BLaER1 (cell line): ENCODE data around the gene SMYD3.

Experiments used
- H3K27ac ChIP-seq: shearing (Covaris generic); formaldehyde crosslinking; 2 replicates; pipeline ENCODE4 v1.8.1; 2022
- H3K27me3 ChIP-seq: shearing (Covaris generic); formaldehyde crosslinking; 2 replicates; pipeline ENCODE4 v1.8.1; 2022
- H3K36me3 ChIP-seq: shearing (Covaris generic); formaldehyde crosslinking; 2 replicates; pipeline ENCODE4 v1.8.1; 2022
- H3K4me1 ChIP-seq: shearing (Covaris generic); formaldehyde crosslinking; 2 replicates; pipeline ENCODE4 v1.8.1; 2022
- H3K4me2 ChIP-seq: shearing (Covaris generic); formaldehyde crosslinking; 2 replicates; pipeline ENCODE4 v1.8.1; 2022
- H3K4me3 ChIP-seq: shearing (Covaris generic); formaldehyde crosslinking; 2 replicates; pipeline ENCODE4 v1.8.1; 2022
- H3K9ac ChIP-seq: shearing (Covaris generic); formaldehyde crosslinking; 2 replicates; pipeline ENCODE4 v1.8.1; 2022
- H3K9me3 ChIP-seq: shearing (Covaris generic); formaldehyde crosslinking; 2 replicates; pipeline ENCODE4 v1.8.1; 2022
- H4K20me1 ChIP-seq: shearing (Covaris generic); formaldehyde crosslinking; 2 replicates; pipeline ENCODE4 v1.8.1; 2022
- Cebpa-rat ChIP-seq: shearing (Covaris generic); IDR thresholded peaks from 2 replicates; pipeline ENCODE4 v1.8.1; 2022

The SMYD3 gene

DNA sequence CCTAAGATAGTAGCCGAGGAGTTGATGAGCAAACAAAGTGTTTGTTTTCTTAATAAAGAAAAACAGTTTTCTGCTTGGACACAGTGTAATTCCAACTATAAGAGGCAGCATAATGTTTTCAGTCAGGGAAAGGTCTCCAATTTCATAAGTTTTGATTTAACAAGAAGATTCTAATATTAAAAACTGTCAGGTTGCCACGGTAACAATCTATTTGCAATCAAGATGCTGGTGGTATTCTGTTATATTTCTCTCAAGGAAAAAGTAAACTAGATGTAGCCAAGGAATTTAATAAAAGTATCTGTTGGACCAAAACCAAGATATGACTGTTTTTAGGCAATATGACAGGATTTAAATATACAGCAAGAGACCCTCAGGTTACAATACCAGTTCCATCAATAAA, 211.7 kb downstream of the SMYD3 start:
- no peak for TF ChIP-seq Cebpa-rat
- Histone ChIP-seq H3K36me3 (0 out of 2 replicates have a peak, but pooled peaks cover 5% of the 10 kb centered on the region), H3K4me2 (no peak overlapping the region), H3K27ac (no peak overlapping the region), H3K9me3 (no peaks in the 10 kb centered on the region), H3K9ac (no peak overlapping the region), H4K20me1 (no peaks in the 10 kb centered on the region), H3K4me1 (no peaks in the 10 kb centered on the region), H3K4me3 (no peak overlapping the region), H3K27me3 (no peaks in the 10 kb centered on the region)

DNA sequence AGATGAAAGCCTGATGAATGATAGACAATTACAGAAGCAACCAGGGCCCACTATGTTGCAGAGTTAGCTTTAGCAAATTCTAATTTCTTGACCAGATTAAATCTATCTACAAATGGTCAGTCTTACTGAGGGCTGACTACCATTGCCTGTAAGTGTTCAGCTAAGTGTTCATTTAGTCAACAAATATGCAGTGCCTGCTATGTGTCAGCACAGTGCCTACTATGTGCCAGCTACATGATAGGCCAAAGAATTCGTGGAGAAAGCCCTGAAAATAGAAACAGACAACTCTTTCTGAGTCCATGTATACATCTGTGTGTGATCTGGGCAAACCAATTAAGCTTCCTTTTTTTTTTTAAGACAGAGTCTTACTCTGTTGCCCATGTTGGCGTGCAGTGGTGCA, 212.8 kb downstream of the SMYD3 start:
- Histone ChIP-seq H3K4me3 (no peak overlapping the region), H3K9me3 (no peaks in the 10 kb centered on the region)
- TF ChIP-seq Cebpa-rat: no peak

DNA sequence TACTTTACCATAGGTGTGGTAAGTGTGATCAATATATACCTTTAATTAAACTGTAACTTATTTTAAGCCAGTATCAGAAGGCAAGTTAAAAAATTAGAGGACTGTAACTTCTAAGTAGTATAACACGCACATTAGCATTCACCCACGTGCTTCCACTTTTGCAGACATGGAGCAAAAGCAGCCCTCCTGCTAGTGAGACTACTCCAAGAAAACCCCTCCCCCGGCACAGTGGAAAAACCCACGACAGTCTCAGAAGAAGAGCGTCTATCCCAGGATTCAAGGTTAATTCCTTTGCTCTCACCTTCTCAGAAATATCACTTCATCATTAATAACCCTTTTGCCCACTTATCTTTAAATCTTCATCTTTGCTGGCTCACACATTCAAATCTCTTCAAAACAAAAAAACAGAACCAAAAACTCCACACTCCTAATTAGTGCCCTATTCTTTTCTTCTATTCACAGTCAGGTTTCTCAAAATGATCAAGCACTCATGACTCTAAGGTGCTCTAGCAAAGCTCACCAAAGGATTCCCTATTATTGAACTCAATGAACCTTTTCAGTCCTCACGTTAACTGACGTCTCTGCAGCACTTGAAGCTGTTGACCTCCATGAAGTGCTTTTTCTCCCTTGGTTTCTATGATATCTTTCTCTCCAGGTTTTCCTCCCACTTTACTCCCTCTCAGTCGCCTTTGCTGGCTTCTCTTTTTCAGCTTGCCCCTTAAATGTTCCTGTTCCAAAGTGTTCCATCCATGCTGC, 213.5 kb downstream of the SMYD3 start:
- no peaks in the 10 kb centered on the region for H3K36me3 ChIP-seq
- H3K27ac ChIP-seq: no peak overlapping the region
- H3K4me1 ChIP-seq: no peaks in the 10 kb centered on the region
- H3K27me3 ChIP-seq: no peaks in the 10 kb centered on the region
- H3K9me3 ChIP-seq: no peaks in the 10 kb centered on the region
- TF ChIP-seq Cebpa-rat: no peak
- no peak overlapping the region for H3K4me3 ChIP-seq
- H3K9ac ChIP-seq: no peak overlapping the region
- H4K20me1 ChIP-seq: no peaks in the 10 kb centered on the region
- no peak overlapping the region for H3K4me2 ChIP-seq

More for the DNA sequence above, 212.8 kb downstream of the SMYD3 start:
- no peak overlapping the region for H3K4me2 ChIP-seq
- H3K4me1 ChIP-seq: no peaks in the 10 kb centered on the region
- H3K9ac ChIP-seq: no peak overlapping the region
- H4K20me1 ChIP-seq: no peaks in the 10 kb centered on the region
- H3K27ac ChIP-seq: no peak overlapping the region
- H3K27me3 ChIP-seq: no peaks in the 10 kb centered on the region
- H3K36me3 ChIP-seq: 0 out of 2 replicates have a peak, but pooled peaks cover under 1% of the 10 kb centered on the region

DNA sequence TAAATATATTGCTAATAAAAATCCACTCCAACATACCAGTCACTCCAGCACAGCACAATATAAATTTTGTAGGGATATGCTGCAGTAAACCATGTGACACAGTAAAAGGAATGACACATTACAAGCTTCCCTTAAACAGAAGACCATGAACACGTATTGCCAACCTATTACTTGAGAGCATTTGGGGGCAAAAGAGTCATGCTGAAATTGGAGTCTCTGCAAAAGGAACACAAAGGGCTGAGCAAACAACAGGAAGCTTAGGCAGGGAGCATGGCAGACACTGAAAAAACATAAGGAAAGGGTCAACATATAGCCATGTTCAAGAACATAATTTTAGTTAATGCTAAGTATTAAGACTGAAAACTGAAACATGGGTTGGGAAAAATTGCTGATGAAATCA, 214.5 kb downstream of the SMYD3 start:
- Histone ChIP-seq H3K9me3 (no peaks in the 10 kb centered on the region), H4K20me1 (no peaks in the 10 kb centered on the region), H3K27me3 (no peaks in the 10 kb centered on the region), H3K4me2 (no peak overlapping the region), H3K27ac (no peak overlapping the region), H3K4me3 (no peak overlapping the region), H3K4me1 (no peaks in the 10 kb centered on the region), H3K9ac (no peak overlapping the region), H3K36me3 (no peaks in the 10 kb centered on the region)
- TF ChIP-seq Cebpa-rat: no peak

DNA sequence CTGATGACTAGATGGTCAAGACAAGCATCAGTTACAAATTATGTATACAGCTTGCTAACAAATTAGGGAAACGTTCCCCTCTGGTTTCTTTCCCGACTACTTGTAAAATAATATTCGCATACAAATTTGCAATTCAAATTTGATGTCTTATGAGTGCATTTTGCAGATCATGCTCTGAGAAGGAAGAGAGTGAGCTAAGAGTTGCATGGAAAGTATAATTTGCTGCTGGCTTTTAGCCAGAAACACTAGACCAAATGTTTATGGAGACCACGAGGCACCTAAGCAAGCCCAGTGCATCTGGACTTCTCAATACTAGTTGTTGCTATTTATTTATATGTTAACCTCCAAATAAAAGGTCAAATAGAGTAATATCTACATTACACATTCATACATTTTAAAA, 216.0 kb downstream of the SMYD3 start:
- no peak overlapping the region for H3K4me2 ChIP-seq
- H3K36me3 ChIP-seq: no peaks in the 10 kb centered on the region
- H3K9me3 ChIP-seq: no peaks in the 10 kb centered on the region
- no peak for TF ChIP-seq Cebpa-rat
- H3K4me3 ChIP-seq: no peak overlapping the region
- no peak overlapping the region for H3K27ac ChIP-seq
- H3K9ac ChIP-seq: no peak overlapping the region
- no peaks in the 10 kb centered on the region for H4K20me1 ChIP-seq
- H3K4me1 ChIP-seq: no peaks in the 10 kb centered on the region
- no peaks in the 10 kb centered on the region for H3K27me3 ChIP-seq

DNA sequence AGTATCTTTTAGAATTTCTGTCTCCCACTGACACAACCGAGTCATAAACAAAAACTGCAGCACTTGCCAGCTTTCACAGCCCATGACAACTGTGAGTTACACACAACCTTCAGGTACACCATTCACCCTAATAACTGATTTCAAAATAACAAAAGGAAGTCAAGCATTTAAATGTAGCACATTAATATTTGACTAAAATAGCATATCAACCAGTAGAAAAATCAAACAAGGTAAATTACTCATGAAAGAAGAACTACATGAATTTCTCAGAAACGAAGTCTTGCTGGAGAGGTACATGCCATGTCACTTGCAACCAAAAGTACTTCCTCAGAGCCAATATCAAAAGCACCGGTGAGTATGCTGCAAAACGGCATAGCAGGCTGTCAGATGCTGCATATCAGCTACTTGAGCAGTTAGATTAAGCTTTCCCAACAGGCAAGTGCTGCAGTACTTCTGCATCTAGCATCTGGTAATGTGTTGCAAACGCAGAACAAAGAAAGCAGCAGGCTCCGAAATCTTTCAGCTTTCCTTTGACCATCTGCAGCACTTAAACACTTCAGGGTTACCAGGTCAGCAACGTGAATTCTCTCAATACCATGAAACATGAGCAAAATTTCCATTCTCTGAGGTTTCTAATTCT, 223.2 kb downstream of the SMYD3 start:
- H3K9me3 ChIP-seq: no peaks in the 10 kb centered on the region
- H3K4me3 ChIP-seq: no peak overlapping the region
- no peaks in the 10 kb centered on the region for H3K4me1 ChIP-seq
- H3K4me2 ChIP-seq: no peak overlapping the region
- no peak for TF ChIP-seq Cebpa-rat
- no peaks in the 10 kb centered on the region for H3K36me3 ChIP-seq
- no peak overlapping the region for H3K9ac ChIP-seq
- no peaks in the 10 kb centered on the region for H3K27me3 ChIP-seq
- no peaks in the 10 kb centered on the region for H4K20me1 ChIP-seq
- no peak overlapping the region for H3K27ac ChIP-seq

DNA sequence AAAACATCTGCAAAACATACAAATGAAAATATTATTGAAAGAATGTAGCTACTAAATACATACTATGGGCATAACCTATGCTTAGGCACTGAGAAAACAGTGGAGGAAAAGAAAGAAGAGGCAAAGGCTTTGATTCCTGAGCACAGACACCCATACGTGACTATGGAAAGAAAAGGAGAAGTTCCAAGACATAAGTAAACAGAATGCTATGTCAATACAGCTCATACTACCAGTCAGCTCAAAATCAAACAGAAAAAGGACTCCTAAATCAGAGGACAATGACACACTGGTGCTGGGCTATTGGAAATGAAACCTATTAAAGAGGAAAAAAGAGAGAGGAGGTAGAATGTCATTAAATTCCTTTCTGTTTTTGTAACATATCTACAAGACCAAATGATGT, 225.4 kb downstream of the SMYD3 start:
- Histone ChIP-seq H3K27ac (no peak overlapping the region), H4K20me1 (no peaks in the 10 kb centered on the region), H3K4me1 (no peaks in the 10 kb centered on the region), H3K9me3 (no peaks in the 10 kb centered on the region), H3K27me3 (no peaks in the 10 kb centered on the region), H3K36me3 (no peaks in the 10 kb centered on the region), H3K4me2 (no peak overlapping the region), H3K4me3 (no peak overlapping the region), H3K9ac (no peak overlapping the region)
- TF ChIP-seq Cebpa-rat: no peak

DNA sequence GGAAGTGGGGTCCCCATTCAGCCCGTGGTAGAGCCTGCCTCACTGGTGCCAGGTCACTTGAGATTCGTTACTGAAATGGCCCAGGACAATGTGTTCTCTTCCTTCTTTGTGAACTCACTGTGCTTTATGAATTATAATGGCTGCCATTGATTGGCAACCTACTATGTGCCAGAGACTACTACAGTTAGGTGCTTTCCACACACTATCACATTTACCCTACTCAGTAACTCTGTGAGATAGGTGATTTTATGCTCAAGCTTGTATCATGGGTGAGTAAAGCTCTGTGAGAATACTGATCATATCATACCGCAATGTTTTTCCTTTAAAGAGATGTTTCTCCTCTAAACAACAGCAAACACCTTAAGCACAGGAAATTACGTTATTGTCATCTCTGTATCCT, 225.9 kb downstream of the SMYD3 start:
- no peaks in the 10 kb centered on the region for H3K4me1 ChIP-seq
- no peaks in the 10 kb centered on the region for H3K9me3 ChIP-seq
- H3K27ac ChIP-seq: no peak overlapping the region
- no peak overlapping the region for H3K4me3 ChIP-seq
- no peak overlapping the region for H3K9ac ChIP-seq
- no peaks in the 10 kb centered on the region for H4K20me1 ChIP-seq
- no peak for TF ChIP-seq Cebpa-rat
- H3K27me3 ChIP-seq: no peaks in the 10 kb centered on the region
- H3K36me3 ChIP-seq: no peaks in the 10 kb centered on the region
- H3K4me2 ChIP-seq: no peak overlapping the region

DNA sequence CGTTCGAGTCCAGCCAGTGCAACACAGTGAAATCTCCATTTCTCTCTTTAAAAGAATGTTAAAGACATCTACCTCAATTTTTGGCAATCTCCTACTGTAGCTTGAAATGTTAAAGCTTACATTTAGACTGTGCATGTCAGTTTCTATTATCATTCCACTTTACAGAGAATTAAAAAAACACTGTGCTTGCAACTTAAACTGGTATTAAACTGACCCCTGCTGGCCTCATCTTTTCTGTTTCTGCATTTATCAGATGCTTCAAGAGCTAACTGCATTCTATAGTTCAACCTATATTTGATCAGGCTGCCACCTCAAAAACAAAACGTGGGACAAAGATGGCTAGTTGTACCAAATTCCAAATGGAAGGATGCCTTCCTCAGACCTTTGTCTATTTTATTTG, 226.5 kb downstream of the SMYD3 start:
- Histone ChIP-seq H3K4me1 (no peaks in the 10 kb centered on the region), H3K9ac (no peak overlapping the region), H3K9me3 (no peaks in the 10 kb centered on the region), H3K4me3 (no peak overlapping the region), H3K27me3 (no peaks in the 10 kb centered on the region), H4K20me1 (no peaks in the 10 kb centered on the region), H3K36me3 (no peaks in the 10 kb centered on the region), H3K27ac (no peak overlapping the region), H3K4me2 (no peak overlapping the region)
- TF ChIP-seq Cebpa-rat: no peak

DNA sequence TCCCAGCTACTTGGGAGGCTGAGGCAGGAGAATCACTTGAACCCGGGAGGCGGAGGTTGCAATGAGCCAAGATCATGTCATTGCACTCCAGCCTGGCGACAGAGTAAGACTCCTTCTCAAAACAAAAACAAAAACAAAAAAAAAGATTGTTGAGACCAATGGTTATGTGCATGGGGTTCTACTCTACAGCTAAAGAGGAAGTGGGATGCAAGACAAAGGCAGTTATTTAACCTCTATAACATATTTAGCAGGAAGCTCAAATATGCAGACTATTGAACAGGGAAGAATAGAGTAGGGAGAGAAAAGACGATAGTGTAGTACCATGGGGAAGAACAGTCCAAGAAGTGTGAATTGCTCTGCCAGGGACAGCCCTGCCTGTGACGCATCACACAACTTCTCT, 227.7 kb downstream of the SMYD3 start:
- Histone ChIP-seq H3K27me3 (no peaks in the 10 kb centered on the region), H3K27ac (no peak overlapping the region), H3K36me3 (no peaks in the 10 kb centered on the region), H3K4me2 (no peak overlapping the region), H4K20me1 (no peaks in the 10 kb centered on the region), H3K4me3 (no peak overlapping the region), H3K4me1 (no peaks in the 10 kb centered on the region), H3K9ac (no peak overlapping the region), H3K9me3 (no peaks in the 10 kb centered on the region)
- no peak for TF ChIP-seq Cebpa-rat
